Measurements from ENCODE around the gene POLE3.
"Not testable (repeated sequence)": the region's sequence is repeated elsewhere in the genome, so short reads cannot be mapped to it uniquely, and the experiment has no call there.

POLE3 gene

GRCh38 chr9:113406873-113407511 lies 3.5 kb downstream of the POLE3 start:
- CTCF ChIA-PET: interaction anchor here (0.8 to 9.1 kb wide), 19 partner anchors 12 to 251 kb away, joined by 3 to 69 read pairs (median 4); partner anchors contain the start of genes BSPRY, CDC26 and WDR31
- POLR2A ChIA-PET; H3K27me3 ChIP-seq (replicated peaks in 2 of 5; ENCODE audit: control insufficient read depth in 4 of 5, insufficient read depth in 5 of 5, low read length in 4 of 5); H3K9me3 ChIP-seq (ENCODE audit: control extremely low read depth in 1 of 5, control insufficient read depth in 4 of 5, insufficient read depth in 2 of 5, low read depth in 1 of 5, low read length in 4 of 5); H3K4me3 ChIP-seq (ENCODE audit: control insufficient read depth in 1 of 7, extremely low read depth in 1 of 7, insufficient read depth in 4 of 7, low read depth in 2 of 7, low read length in 6 of 7): not testable (repeated sequence)
- DNase-seq: peak; percentile 79 to 90 (median 87)
- Histone ChIP-seq H3K36me3 (ENCODE audit: control insufficient read depth in 4 of 4, insufficient read depth in 4 of 4, low read length in 3 of 4) (peaks cover 0 to 17% (median 8%) of the 10 kb centered on the region in 4 experiments), H3K4me1 (ENCODE audit: control extremely low read depth in 1 of 4, control insufficient read depth in 4 of 4, insufficient read depth in 4 of 4, low read length in 3 of 4) (peaks cover 13 to 38% (median 29%) of the 10 kb centered on the region in 4 experiments), H3K27ac (ENCODE audit: insufficient read depth in 1 of 2, low read depth in 1 of 2, low read length in 2 of 2, poor library complexity in 1 of 2, severe bottlenecking in 2 of 2) (peak overlapping the region in 1 of 2 experiments; percentile 35)
- 35% methylated on average over 5 of the region's 7 CpGs for WGBS (ENCODE audit: insufficient coverage)

DNA sequence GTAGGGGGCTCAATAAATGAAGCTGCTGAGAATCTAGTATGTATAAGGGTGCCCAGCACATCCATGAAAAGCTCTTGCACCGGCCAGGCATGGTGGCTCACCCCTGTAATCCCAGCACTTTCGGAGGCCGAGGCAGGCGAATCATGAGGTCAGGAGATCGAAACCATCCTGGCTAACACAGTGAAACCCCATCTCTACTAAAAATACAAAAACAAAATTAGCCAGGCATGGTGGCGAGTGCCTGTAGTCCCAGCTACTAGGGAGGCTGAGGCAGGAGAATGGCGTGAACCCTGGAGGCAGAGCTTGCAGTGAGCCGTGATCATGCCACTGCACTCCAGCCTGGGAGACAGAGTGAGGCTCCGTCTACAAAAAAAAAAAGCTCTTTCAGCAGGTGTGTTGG lies 4.1 kb downstream of the POLE3 start:
- 96% methylated on average over 4 of the region's 9 CpGs for WGBS (ENCODE audit: insufficient coverage)
- not testable (repeated sequence) for H3K27me3 ChIP-seq (replicated peaks in 2 of 5; ENCODE audit: control insufficient read depth in 4 of 5, insufficient read depth in 5 of 5, low read length in 4 of 5); H3K4me3 ChIP-seq (ENCODE audit: control insufficient read depth in 1 of 7, extremely low read depth in 1 of 7, insufficient read depth in 4 of 7, low read depth in 2 of 7, low read length in 6 of 7); DNase-seq; H3K9me3 ChIP-seq (ENCODE audit: control extremely low read depth in 1 of 5, control insufficient read depth in 4 of 5, insufficient read depth in 2 of 5, low read depth in 1 of 5, low read length in 4 of 5)
- H3K4me1 ChIP-seq (ENCODE audit: control extremely low read depth in 1 of 4, control insufficient read depth in 4 of 4, insufficient read depth in 4 of 4, low read length in 3 of 4): peaks cover 13 to 36% (median 29%) of the 10 kb centered on the region in 4 experiments
- ChIA-PET POLR2A (interaction anchor here (0.6 kb wide), 1 partner anchor 166 kb away, joined by 3 read pairs; no protein-coding TSS in a partner anchor), CTCF (interaction anchor here (0.8 to 9.1 kb wide), 20 partner anchors 12 to 251 kb away, joined by 3 to 69 read pairs (median 4); partner anchors contain the start of genes BSPRY, CDC26 and WDR31)
- peaks cover 0 to 17% (median 8%) of the 10 kb centered on the region in 4 experiments for H3K36me3 ChIP-seq (ENCODE audit: control insufficient read depth in 4 of 4, insufficient read depth in 4 of 4, low read length in 3 of 4)
- H3K27ac ChIP-seq (ENCODE audit: insufficient read depth in 1 of 2, low read depth in 1 of 2, low read length in 2 of 2, poor library complexity in 1 of 2, severe bottlenecking in 2 of 2): peak overlapping the region in 1 of 2 experiments; percentile 34

- 100% methylated on average over 1 of the region's 2 CpGs for WGBS (ENCODE audit: insufficient coverage)
- peak in 2 of 3 donors; percentile 42 to 57 for DNase-seq
- no peak overlapping the region for H3K27ac ChIP-seq (ENCODE audit: insufficient read depth in 1 of 2, low read depth in 1 of 2, low read length in 2 of 2, poor library complexity in 1 of 2, severe bottlenecking in 2 of 2)
- H3K36me3 ChIP-seq (ENCODE audit: control insufficient read depth in 4 of 4, insufficient read depth in 4 of 4, low read length in 3 of 4): peaks cover 0 to 14% (median 6%) of the 10 kb centered on the region in 4 experiments
- ChIA-PET CTCF (interaction anchor here (0.8 to 9.1 kb wide), 14 partner anchors 10 to 254 kb away, joined by 3 to 69 read pairs (median 6); partner anchors contain the start of genes BSPRY, CDC26, HDHD3 and PRPF4), POLR2A (interaction anchor here (0.6 kb wide), 2 partner anchors 54 to 185 kb away, joined by 3 to 4 read pairs; no protein-coding TSS in a partner anchor)
- no peaks in the 10 kb centered on the region for H3K9me3 ChIP-seq (ENCODE audit: control extremely low read depth in 1 of 5, control insufficient read depth in 4 of 5, insufficient read depth in 2 of 5, low read depth in 1 of 5, low read length in 4 of 5)
- no peaks in the 10 kb centered on the region for H3K27me3 ChIP-seq (replicated peaks in 2 of 5; ENCODE audit: control insufficient read depth in 4 of 5, insufficient read depth in 5 of 5, low read length in 4 of 5)
- no peak overlapping the region for H3K4me3 ChIP-seq (ENCODE audit: control insufficient read depth in 1 of 7, extremely low read depth in 1 of 7, insufficient read depth in 4 of 7, low read depth in 2 of 7, low read length in 6 of 7)
- H3K4me1 ChIP-seq (ENCODE audit: control extremely low read depth in 1 of 4, control insufficient read depth in 4 of 4, insufficient read depth in 4 of 4, low read length in 3 of 4): peaks cover 4 to 33% (median 28%) of the 10 kb centered on the region in 4 experiments
Measured at GRCh38 chr9:113403646-113404045, 6.8 kb downstream of the POLE3 start.

DNA sequence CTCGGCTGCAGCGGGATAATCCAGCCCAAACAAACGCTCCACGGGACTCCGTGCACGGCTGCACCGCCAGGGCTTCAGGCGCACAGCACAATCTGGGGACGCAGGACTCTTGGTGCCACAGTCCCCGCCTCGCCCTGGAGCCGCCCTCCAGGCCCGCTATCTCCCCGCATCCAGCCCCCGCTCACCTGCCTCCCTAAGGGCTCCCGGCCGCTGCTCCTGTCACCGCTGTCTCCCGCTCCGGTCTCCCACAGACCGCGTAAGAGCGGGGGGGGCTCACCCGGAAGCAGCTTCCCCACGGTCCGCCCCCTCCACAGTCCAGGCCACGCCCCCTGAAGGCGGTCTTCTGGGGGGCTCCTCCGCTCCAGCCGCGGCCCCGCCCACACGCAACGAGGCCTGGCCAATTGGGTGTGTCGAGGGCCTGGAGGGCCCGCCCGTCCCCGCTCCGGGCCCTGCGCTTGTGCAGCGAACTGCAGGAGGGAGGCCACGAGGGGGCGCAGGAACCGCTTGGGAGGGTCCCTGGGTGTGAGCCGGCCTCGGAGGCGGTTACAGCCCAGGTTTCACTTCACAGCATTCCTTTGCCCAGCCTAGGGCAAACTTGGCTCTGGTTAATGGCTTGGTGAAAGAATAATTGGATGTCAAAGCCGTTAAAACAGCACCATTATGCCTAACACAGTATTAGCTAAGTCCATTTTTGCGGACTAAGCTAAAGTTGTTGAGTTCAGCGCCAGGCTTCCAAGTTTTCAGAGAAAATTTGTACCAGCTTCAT lies 9.3 kb downstream of the POLE3 start, which contains the start of gene ALAD:
ALAD (minus strand) TSS at position 258 of the 766 bp plus-strand sequence. CDS start 7,725 bp downstream, outside the sequence.
- Histone ChIP-seq H3K36me3 (ENCODE audit: control insufficient read depth in 4 of 4, insufficient read depth in 4 of 4, low read length in 3 of 4) (peaks cover 0 to 5% (median 0%) of the 10 kb centered on the region in 4 experiments), H3K4me1 (ENCODE audit: control extremely low read depth in 1 of 4, control insufficient read depth in 4 of 4, insufficient read depth in 4 of 4, low read length in 3 of 4) (peaks cover 4 to 22% (median 17%) of the 10 kb centered on the region in 4 experiments), H3K9me3 (ENCODE audit: control extremely low read depth in 1 of 5, control insufficient read depth in 4 of 5, insufficient read depth in 2 of 5, low read depth in 1 of 5, low read length in 4 of 5) (no peaks in the 10 kb centered on the region), H3K27ac (ENCODE audit: insufficient read depth in 1 of 2, low read depth in 1 of 2, low read length in 2 of 2, poor library complexity in 1 of 2, severe bottlenecking in 2 of 2) (peak within 1 kb of the TSS; percentile 40 to 66), H3K27me3 (replicated peaks in 2 of 5; ENCODE audit: control insufficient read depth in 4 of 5, insufficient read depth in 5 of 5, low read length in 4 of 5) (no peaks in the 10 kb centered on the region), H3K4me3 (ENCODE audit: control insufficient read depth in 1 of 7, extremely low read depth in 1 of 7, insufficient read depth in 4 of 7, low read depth in 2 of 7, low read length in 6 of 7) (peak within 1 kb of the TSS; percentile 66 to 96 (median 92))
- 3% methylated on average over 42 of the region's 50 CpGs for WGBS (ENCODE audit: insufficient coverage)
- ChIA-PET CTCF (interaction anchor here (0.6 to 9.1 kb wide), 24 partner anchors 8 to 257 kb away, joined by 3 to 69 read pairs (median 5); partner anchors contain the start of genes BSPRY, C9orf43, CDC26 and POLE3), POLR2A (interaction anchor here (0.5 kb wide), 1 partner anchor 9 kb away, joined by 4 read pairs; the partner anchor contains the start of genes C9orf43 and POLE3)
- DNase-seq: peak; percentile 99

DNA sequence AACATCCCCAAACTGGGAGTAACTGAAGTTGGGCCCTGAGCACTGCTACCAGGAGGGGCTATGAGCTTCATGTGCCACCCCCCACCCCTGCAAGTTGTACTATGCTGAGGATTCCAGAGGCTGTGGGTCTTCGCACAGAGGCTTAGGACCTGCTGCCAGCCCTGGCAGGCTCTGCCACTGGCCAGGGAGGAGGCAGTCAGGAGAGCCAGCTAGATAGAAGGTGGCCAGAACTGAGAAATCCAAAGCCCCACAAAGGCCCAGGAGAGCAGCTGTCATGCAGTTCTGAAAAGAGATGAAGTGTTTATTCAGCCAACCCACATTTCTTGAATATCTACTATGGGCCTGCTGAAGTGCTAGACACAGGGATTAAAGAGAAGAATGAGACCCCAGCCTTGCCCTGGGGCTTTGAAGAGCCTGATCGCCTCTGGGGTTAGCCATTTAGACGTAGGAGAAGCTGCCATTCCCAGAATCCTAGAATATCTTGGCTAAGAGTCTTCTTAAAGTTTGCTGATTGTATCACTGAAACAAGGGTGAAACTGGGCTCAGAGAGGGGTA lies 10.8 kb downstream of the POLE3 start:
- peaks cover 2 to 22% (median 17%) of the 10 kb centered on the region in 4 experiments for H3K4me1 ChIP-seq (ENCODE audit: control extremely low read depth in 1 of 4, control insufficient read depth in 4 of 4, insufficient read depth in 4 of 4, low read length in 3 of 4)
- peak overlapping the region in 3 of 7 experiments; percentile 0 to 94 (median 92) for H3K4me3 ChIP-seq (ENCODE audit: control insufficient read depth in 1 of 7, extremely low read depth in 1 of 7, insufficient read depth in 4 of 7, low read depth in 2 of 7, low read length in 6 of 7)
- H3K9me3 ChIP-seq (ENCODE audit: control extremely low read depth in 1 of 5, control insufficient read depth in 4 of 5, insufficient read depth in 2 of 5, low read depth in 1 of 5, low read length in 4 of 5): no peaks in the 10 kb centered on the region
- no peak overlapping the region for H3K27ac ChIP-seq (ENCODE audit: insufficient read depth in 1 of 2, low read depth in 1 of 2, low read length in 2 of 2, poor library complexity in 1 of 2, severe bottlenecking in 2 of 2)
- ChIA-PET POLR2A (interaction anchor here (0.6 kb wide), 1 partner anchor 22 kb away, joined by 4 read pairs; no protein-coding TSS in a partner anchor), CTCF (interaction anchor here (1.3 to 9.1 kb wide), 10 partner anchors 10 to 258 kb away, joined by 3 to 69 read pairs (median 12); partner anchors contain the start of genes BSPRY, C9orf43, CDC26 and POLE3)
- DNase-seq: no peak
- peaks cover 0 to 8% (median 4%) of the 10 kb centered on the region in 4 experiments for H3K36me3 ChIP-seq (ENCODE audit: control insufficient read depth in 4 of 4, insufficient read depth in 4 of 4, low read length in 3 of 4)
- H3K27me3 ChIP-seq (replicated peaks in 2 of 5; ENCODE audit: control insufficient read depth in 4 of 5, insufficient read depth in 5 of 5, low read length in 4 of 5): no peaks in the 10 kb centered on the region
- 90% methylated on average over 1 of the region's 3 CpGs for WGBS (ENCODE audit: insufficient coverage)

GRCh38 chr9:113398796-113399195 lies 11.7 kb downstream of the POLE3 start:
- Histone ChIP-seq H3K27me3 (replicated peaks in 2 of 5; ENCODE audit: control insufficient read depth in 4 of 5, insufficient read depth in 5 of 5, low read length in 4 of 5) (no peaks in the 10 kb centered on the region), H3K9me3 (ENCODE audit: control extremely low read depth in 1 of 5, control insufficient read depth in 4 of 5, insufficient read depth in 2 of 5, low read depth in 1 of 5, low read length in 4 of 5) (no peaks in the 10 kb centered on the region), H3K27ac (ENCODE audit: insufficient read depth in 1 of 2, low read depth in 1 of 2, low read length in 2 of 2, poor library complexity in 1 of 2, severe bottlenecking in 2 of 2) (no peak overlapping the region), H3K4me1 (ENCODE audit: control extremely low read depth in 1 of 4, control insufficient read depth in 4 of 4, insufficient read depth in 4 of 4, low read length in 3 of 4) (peaks cover 0 to 18% (median 17%) of the 10 kb centered on the region in 4 experiments), H3K4me3 (ENCODE audit: control insufficient read depth in 1 of 7, extremely low read depth in 1 of 7, insufficient read depth in 4 of 7, low read depth in 2 of 7, low read length in 6 of 7) (no peak overlapping the region), H3K36me3 (ENCODE audit: control insufficient read depth in 4 of 4, insufficient read depth in 4 of 4, low read length in 3 of 4) (peaks cover 0 to 8% (median 4%) of the 10 kb centered on the region in 4 experiments)
- POLR2A ChIA-PET: interaction anchor here (1.1 kb wide), 1 partner anchor 59 kb away, joined by 3 read pairs; the partner anchor contains the start of gene WDR31
- CTCF ChIA-PET: interaction anchor here (2.0 to 9.1 kb wide), 6 partner anchors 10 to 259 kb away, joined by 5 to 69 read pairs (median 30); partner anchors contain the start of genes BSPRY, C9orf43 and POLE3
- 90% methylated on average over 3 of the region's 5 CpGs for WGBS (ENCODE audit: insufficient coverage)
- no peak for DNase-seq

All from common myeloid progenitor, CD34-positive (primary cell).